Choroid plexus epithelial cell (primary cell): Measurements from ENCODE around the gene OR5K2.

ENCODE experiments used
- DNase-seq: peaks from one replicate; pipeline ENCODE4 v3.0.0-alpha.2; 2010; ENCODE audit warnings: low read depth
- H3K4me3 ChIP-seq: 2 replicates; pipeline ENCODE4 v1.5.1; 2011; ENCODE audit warnings: low read depth, mild to moderate bottlenecking, control low read depth, low read length, moderate library complexity
- TF ChIP-seq, protein P1 (sequence below): conservative IDR thresholded peaks from 2 replicates; pipeline ENCODE4 v1.5.1; 2011; ENCODE audit warnings: low read depth, mild to moderate bottlenecking, control low read depth, inconsistent platforms, low read length, moderate library complexity

OR5K2 gene

DNA sequence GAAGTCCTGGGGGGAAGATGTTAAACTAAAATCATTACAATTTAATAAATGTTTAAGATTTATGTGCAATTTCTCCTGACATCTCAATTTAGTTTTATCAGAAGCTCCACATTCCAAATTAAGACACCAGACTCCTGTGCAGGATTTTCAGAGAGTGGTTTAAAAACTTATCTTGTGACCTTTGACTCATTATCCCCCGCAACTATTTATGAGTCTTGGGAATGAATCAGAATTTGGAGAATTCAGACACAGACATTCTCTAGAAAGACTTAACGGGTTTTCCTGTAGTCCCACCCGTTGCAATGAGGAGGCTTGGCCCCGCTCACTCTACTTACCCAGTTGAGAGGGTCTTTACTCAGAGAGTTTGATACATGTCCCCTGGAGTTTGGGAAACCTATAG is 7.1 kb downstream of the OR5K2 start:
- DNase-seq, result peak; percentile 3
- TF ChIP-seq, protein P1, sequence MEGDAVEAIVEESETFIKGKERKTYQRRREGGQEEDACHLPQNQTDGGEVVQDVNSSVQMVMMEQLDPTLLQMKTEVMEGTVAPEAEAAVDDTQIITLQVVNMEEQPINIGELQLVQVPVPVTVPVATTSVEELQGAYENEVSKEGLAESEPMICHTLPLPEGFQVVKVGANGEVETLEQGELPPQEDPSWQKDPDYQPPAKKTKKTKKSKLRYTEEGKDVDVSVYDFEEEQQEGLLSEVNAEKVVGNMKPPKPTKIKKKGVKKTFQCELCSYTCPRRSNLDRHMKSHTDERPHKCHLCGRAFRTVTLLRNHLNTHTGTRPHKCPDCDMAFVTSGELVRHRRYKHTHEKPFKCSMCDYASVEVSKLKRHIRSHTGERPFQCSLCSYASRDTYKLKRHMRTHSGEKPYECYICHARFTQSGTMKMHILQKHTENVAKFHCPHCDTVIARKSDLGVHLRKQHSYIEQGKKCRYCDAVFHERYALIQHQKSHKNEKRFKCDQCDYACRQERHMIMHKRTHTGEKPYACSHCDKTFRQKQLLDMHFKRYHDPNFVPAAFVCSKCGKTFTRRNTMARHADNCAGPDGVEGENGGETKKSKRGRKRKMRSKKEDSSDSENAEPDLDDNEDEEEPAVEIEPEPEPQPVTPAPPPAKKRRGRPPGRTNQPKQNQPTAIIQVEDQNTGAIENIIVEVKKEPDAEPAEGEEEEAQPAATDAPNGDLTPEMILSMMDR, result no peak
- H3K4me3 ChIP-seq, result no peak overlapping the region

- TF ChIP-seq, protein P1, result no peak
- no peak for DNase-seq
Measured at GRCh38 chr3:98508582-98508981, 11.1 kb downstream of the OR5K2 start.

GRCh38 chr3:98512576-98512975 is 15.1 kb downstream of the OR5K2 start:
- TF ChIP-seq, protein P1, result no peak
- no peak overlapping the region for H3K4me3 ChIP-seq
- no peak for DNase-seq

More at GRCh38 chr3:98508582-98508981, 11.1 kb downstream of the OR5K2 start:
- H3K4me3 ChIP-seq, result no peak overlapping the region

- peak; percentile 72 for DNase-seq
- TF ChIP-seq, protein P1, result no peak
- no peak overlapping the region for H3K4me3 ChIP-seq
Measured at GRCh38 chr3:98513091-98513511, 15.6 kb downstream of the OR5K2 start.

- DNase-seq, result no peak
- H3K4me3 ChIP-seq, result no peak overlapping the region
- TF ChIP-seq, protein P1, result no peak
Measured at GRCh38 chr3:98513736-98514135, 16.3 kb downstream of the OR5K2 start.

DNA sequence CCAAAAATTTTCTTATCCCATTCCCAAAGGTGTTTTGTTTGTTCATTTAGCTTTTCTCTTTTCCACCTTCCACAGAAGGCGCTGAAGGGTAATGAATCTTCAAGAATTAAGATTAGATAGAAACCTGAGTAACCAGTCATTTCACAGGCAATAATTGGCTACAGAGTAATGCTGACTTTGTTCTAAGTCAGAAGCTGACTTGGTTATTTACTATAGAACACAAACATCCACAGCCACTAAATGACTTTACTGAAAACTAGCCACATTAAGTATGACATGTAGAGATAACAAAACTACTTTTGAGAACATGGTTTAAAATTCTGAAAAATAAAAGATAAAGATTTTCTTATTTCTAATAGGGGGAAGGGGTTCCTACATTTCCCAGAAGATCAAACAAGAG is 17.5 kb downstream of the OR5K2 start:
- TF ChIP-seq, protein P1, result no peak
- no peak for DNase-seq
- H3K4me3 ChIP-seq, result no peak overlapping the region

- no peak overlapping the region for H3K4me3 ChIP-seq
- DNase-seq, result no peak
Measured at GRCh38 chr3:98518816-98519215, 21.3 kb downstream of the OR5K2 start.

More at GRCh38 chr3:98518816-98519215, 21.3 kb downstream of the OR5K2 start:
- TF ChIP-seq, protein P1, result no peak
